Mesenchymal stem cell (in vitro differentiated cells and primary cell): ENCODE measurements around the gene CAPRIN1.
"Not testable (repeated sequence)": the region's sequence is repeated elsewhere in the genome, so short reads cannot be mapped to it uniquely, and the experiment has no call there.

Experiments used
- DNase-seq: peaks from one replicate; pipeline ENCODE4 v3.0.0-alpha.2; 2013
- H2AFZ ChIP-seq: one replicate; pipeline ENCODE4 v1.6.1; 2013; ENCODE audit warnings: low read depth, mild to moderate bottlenecking, control low read depth, inconsistent platforms, low read length, moderate library complexity
- H2AK5ac ChIP-seq: 2 replicates; pipeline ENCODE4 v1.6.1; 2013; ENCODE audit warnings: low read length, moderate library complexity, mild to moderate bottlenecking, inconsistent platforms; ENCODE audit not compliant: severe bottlenecking
- H2BK120ac ChIP-seq: one replicate; pipeline ENCODE4 v1.6.1; 2013; ENCODE audit warnings: low read depth, mild to moderate bottlenecking, inconsistent platforms, low read length, moderate library complexity
- H2BK12ac ChIP-seq, 2 experiments: one replicate each; pipeline ENCODE4 v1.6.1; 2013; ENCODE audit warnings: inconsistent platforms in 2 of 2, low read length in 2 of 2, mild to moderate bottlenecking in 2 of 2, moderate library complexity in 2 of 2, control low read depth in 1 of 2
- H2BK15ac ChIP-seq: one replicate; pipeline ENCODE4 v1.6.1; 2013; ENCODE audit warnings: mild to moderate bottlenecking, low read depth, inconsistent platforms; ENCODE audit not compliant: poor library complexity, severe bottlenecking
- H2BK5ac ChIP-seq: 2 replicates; pipeline ENCODE4 v1.6.1; 2013; ENCODE audit warnings: low read depth, mild to moderate bottlenecking, low read length, control low read depth, inconsistent platforms; ENCODE audit not compliant: poor library complexity, severe bottlenecking
- H3K14ac ChIP-seq, 2 experiments: one replicate each; pipeline ENCODE4 v1.6.1; 2013; ENCODE audit warnings: inconsistent platforms in 2 of 2, low read length in 2 of 2, control low read depth in 1 of 2, mild to moderate bottlenecking in 1 of 2, moderate library complexity in 1 of 2
- H3K18ac ChIP-seq, 2 experiments: one replicate each; pipeline ENCODE4 v1.6.1; 2013; ENCODE audit warnings: inconsistent platforms in 2 of 2, low read length in 2 of 2, control low read depth in 1 of 2, low read depth in 1 of 2, mild to moderate bottlenecking in 1 of 2
- H3K23ac ChIP-seq, 2 experiments: one replicate each; pipeline ENCODE4 v1.6.1; 2013; ENCODE audit warnings: inconsistent platforms in 2 of 2, low read length in 2 of 2, mild to moderate bottlenecking in 2 of 2, moderate library complexity in 2 of 2, control low read depth in 1 of 2
- H3K27ac ChIP-seq: 2 replicates; pipeline ENCODE4 v1.5.1; 2013; ENCODE audit warnings: mild to moderate bottlenecking, moderate library complexity, low read length, control low read depth, inconsistent platforms; ENCODE audit not compliant: poor library complexity, severe bottlenecking
- H3K27me3 ChIP-seq, 2 experiments: 2 replicates each; pipeline versions ENCODE4 v1.6.1 to v1.7.0; 2013; ENCODE audit warnings: low read length in 2 of 2, mild to moderate bottlenecking in 2 of 2, moderate library complexity in 2 of 2, control low read depth in 1 of 2, inconsistent platforms in 1 of 2; ENCODE audit not compliant: control insufficient read depth in 1 of 2, insufficient read depth in 1 of 2
- H3K36me3 ChIP-seq, 2 experiments: 2 replicates each; pipeline versions ENCODE4 v1.6.1 to v1.7.0; 2013; ENCODE audit warnings: low read length in 2 of 2, control low read depth in 1 of 2, inconsistent platforms in 1 of 2, low read depth in 1 of 2, mild to moderate bottlenecking in 1 of 2; ENCODE audit not compliant: insufficient read depth in 2 of 2, control insufficient read depth in 1 of 2
- H3K4ac ChIP-seq, 2 experiments: one replicate each; pipeline ENCODE4 v1.6.1; 2013; ENCODE audit warnings: inconsistent platforms in 2 of 2, low read length in 2 of 2, mild to moderate bottlenecking in 2 of 2, moderate library complexity in 2 of 2, control low read depth in 1 of 2, low read depth in 1 of 2
- H3K4me1 ChIP-seq: 2 replicates; pipeline ENCODE4 v1.6.1; 2013; ENCODE audit warnings: low read depth, low read length, control low read depth; ENCODE audit not compliant: control insufficient read depth, insufficient read depth
- H3K4me2 ChIP-seq: 2 replicates; pipeline ENCODE4 v1.6.1; 2013; ENCODE audit warnings: low read length, mild to moderate bottlenecking, inconsistent platforms; ENCODE audit not compliant: poor library complexity, severe bottlenecking
- H3K4me3 ChIP-seq, 2 experiments: 2 replicates each; pipeline versions ENCODE4 v1.5.1 to v1.7.0; 2013; ENCODE audit warnings: low read length in 2 of 2, mild to moderate bottlenecking in 2 of 2, control low read depth in 1 of 2, low read depth in 1 of 2; ENCODE audit not compliant: insufficient read depth in 1 of 2
- H3K79me1 ChIP-seq: replicated peaks from 2 replicates; pipeline ENCODE4 v1.6.1; 2013; ENCODE audit warnings: mild to moderate bottlenecking, control low read depth, low read length, inconsistent platforms; ENCODE audit not compliant: poor library complexity, severe bottlenecking
- H3K9ac ChIP-seq: 2 replicates; pipeline ENCODE4 v1.7.0; 2013; ENCODE audit warnings: mild to moderate bottlenecking, low read length, moderate library complexity
- H3K9me3 ChIP-seq: 2 replicates; pipeline ENCODE4 v1.7.0; 2013; ENCODE audit warnings: mild to moderate bottlenecking, low read length; ENCODE audit not compliant: control insufficient read depth
- H4K8ac ChIP-seq: one replicate; pipeline ENCODE4 v1.6.1; 2013; ENCODE audit warnings: inconsistent platforms, mild to moderate bottlenecking, low read length, moderate library complexity
- H4K91ac ChIP-seq: one replicate; pipeline ENCODE4 v1.6.1; 2013; ENCODE audit warnings: mild to moderate bottlenecking, low read length, inconsistent platforms
- WGBS: methylation state at CpG from one replicate; pipeline ENCODE4 v1.1.7; 2013; ENCODE audit warnings: mixed read lengths; 5-methylcytosine and 5-hydroxymethylcytosine counted together

CAPRIN1 gene

GRCh38 chr11:34063061-34063795 lies 11.7 kb downstream of the CAPRIN1 start:
- 100% methylated on average over 1 of the region's 2 CpGs for WGBS
- H3K23ac ChIP-seq = no peak overlapping the region
- no peaks in the 10 kb centered on the region for H3K27me3 ChIP-seq
- DNase-seq = no peak
- H2BK120ac ChIP-seq = no peak overlapping the region
- H3K9me3 ChIP-seq = no peaks in the 10 kb centered on the region
- H3K4ac ChIP-seq = no peak overlapping the region
- H2AK5ac ChIP-seq = no peak overlapping the region
- H3K14ac ChIP-seq = no peak overlapping the region
- H2AFZ ChIP-seq = no peak overlapping the region
- H2BK5ac ChIP-seq = no peak overlapping the region
- H3K79me1 ChIP-seq = no peaks in the 10 kb centered on the region
- no peak overlapping the region for H3K4me3 ChIP-seq
- H3K4me2 ChIP-seq = no peak overlapping the region
- H4K8ac ChIP-seq = no peak overlapping the region
- no peak overlapping the region for H2BK15ac ChIP-seq
- peaks cover 4% of the 10 kb centered on the region for H3K4me1 ChIP-seq
- no peak overlapping the region for H3K9ac ChIP-seq
- H2BK12ac ChIP-seq = no peak overlapping the region
- no peak overlapping the region for H4K91ac ChIP-seq
- H3K36me3 ChIP-seq = peaks cover 15 to 67% of the 10 kb centered on the region in 2 experiments
- H3K18ac ChIP-seq = no peak overlapping the region
- no peak overlapping the region for H3K27ac ChIP-seq

GRCh38 chr11:34064291-34064690 lies 12.8 kb downstream of the CAPRIN1 start:
- no peak overlapping the region for H3K23ac ChIP-seq

GRCh38 chr11:34065505-34066203 lies 14.1 kb downstream of the CAPRIN1 start:
- H3K9me3 ChIP-seq = no peaks in the 10 kb centered on the region
- H3K9ac ChIP-seq = no peak overlapping the region
- H2BK12ac ChIP-seq = no peak overlapping the region
- WGBS = 99% methylated on average over 5 of the region's 6 CpGs
- no peak overlapping the region for H4K8ac ChIP-seq
- no peak overlapping the region for H2AFZ ChIP-seq
- H4K91ac ChIP-seq = no peak overlapping the region
- H2AK5ac ChIP-seq = no peak overlapping the region
- peak; percentile 33 for DNase-seq
- no peak overlapping the region for H3K27ac ChIP-seq
- H3K4me2 ChIP-seq = no peak overlapping the region
- H2BK5ac ChIP-seq = no peak overlapping the region
- H3K4me1 ChIP-seq = peaks cover 4% of the 10 kb centered on the region
- H2BK120ac ChIP-seq = no peak overlapping the region
- no peak overlapping the region for H2BK15ac ChIP-seq
- peaks cover 18 to 57% of the 10 kb centered on the region in 2 experiments for H3K36me3 ChIP-seq
- no peaks in the 10 kb centered on the region for H3K27me3 ChIP-seq
- H3K23ac ChIP-seq = no peak overlapping the region
- H3K14ac ChIP-seq = no peak overlapping the region
- H3K18ac ChIP-seq = no peak overlapping the region
- no peak overlapping the region for H3K4me3 ChIP-seq
- no peak overlapping the region for H3K4ac ChIP-seq
- H3K79me1 ChIP-seq = no peaks in the 10 kb centered on the region

More at GRCh38 chr11:34064291-34064690, 12.8 kb downstream of the CAPRIN1 start:
- no peak overlapping the region for H3K4me3 ChIP-seq
- peak; percentile 15 for DNase-seq
- H3K27ac ChIP-seq = no peak overlapping the region
- H2AFZ ChIP-seq = no peak overlapping the region
- H4K8ac ChIP-seq = no peak overlapping the region
- H3K36me3 ChIP-seq = peaks cover 15 to 65% of the 10 kb centered on the region in 2 experiments
- H3K4me2 ChIP-seq = no peak overlapping the region
- peaks cover 4% of the 10 kb centered on the region for H3K4me1 ChIP-seq
- H4K91ac ChIP-seq = no peak overlapping the region
- no peak overlapping the region for H3K9ac ChIP-seq
- H3K4ac ChIP-seq = no peak overlapping the region
- no peak overlapping the region for H2BK120ac ChIP-seq
- H3K27me3 ChIP-seq = no peaks in the 10 kb centered on the region
- no peak overlapping the region for H2BK5ac ChIP-seq
- H3K18ac ChIP-seq = no peak overlapping the region
- H3K14ac ChIP-seq = no peak overlapping the region
- H3K79me1 ChIP-seq = no peaks in the 10 kb centered on the region
- no peak overlapping the region for H2BK12ac ChIP-seq
- no peak overlapping the region for H2BK15ac ChIP-seq
- no peak overlapping the region for H2AK5ac ChIP-seq
- 80% methylated on average over 2 of the region's 2 CpGs for WGBS
- no peaks in the 10 kb centered on the region for H3K9me3 ChIP-seq

- H2BK5ac ChIP-seq, H3K23ac ChIP-seq, H2BK12ac ChIP-seq, H4K91ac ChIP-seq, H3K9ac ChIP-seq, H3K79me1 ChIP-seq, DNase-seq, H2AK5ac ChIP-seq, H3K27ac ChIP-seq, H3K14ac ChIP-seq, H2BK15ac ChIP-seq, H4K8ac ChIP-seq, H3K4me2 ChIP-seq, H2BK120ac ChIP-seq, H3K9me3 ChIP-seq, H2AFZ ChIP-seq, H3K4ac ChIP-seq, H3K4me3 ChIP-seq, H3K4me1 ChIP-seq, H3K18ac ChIP-seq, H3K27me3 ChIP-seq: not testable (repeated sequence)
- peaks cover 13 to 52% of the 10 kb centered on the region in 2 experiments for H3K36me3 ChIP-seq
- WGBS = 61% methylated on average over 8 of the region's 8 CpGs
These were observed 15.2 kb downstream of the CAPRIN1 start for GRCh38 chr11:34066766-34067165.
